OCI-M2 (cell line): ENCODE data around the gene JPH2.
"Not testable (repeated sequence)": the region's sequence is repeated elsewhere in the genome, so short reads cannot be mapped to it uniquely, and the experiment has no call there.

Source experiments
- DNase-seq: peaks from one replicate; lab custom pipeline; 2025; ENCODE audit not compliant: unreplicated experiment; lab: John Stamatoyannopoulos, UW

Gene JPH2

DNA sequence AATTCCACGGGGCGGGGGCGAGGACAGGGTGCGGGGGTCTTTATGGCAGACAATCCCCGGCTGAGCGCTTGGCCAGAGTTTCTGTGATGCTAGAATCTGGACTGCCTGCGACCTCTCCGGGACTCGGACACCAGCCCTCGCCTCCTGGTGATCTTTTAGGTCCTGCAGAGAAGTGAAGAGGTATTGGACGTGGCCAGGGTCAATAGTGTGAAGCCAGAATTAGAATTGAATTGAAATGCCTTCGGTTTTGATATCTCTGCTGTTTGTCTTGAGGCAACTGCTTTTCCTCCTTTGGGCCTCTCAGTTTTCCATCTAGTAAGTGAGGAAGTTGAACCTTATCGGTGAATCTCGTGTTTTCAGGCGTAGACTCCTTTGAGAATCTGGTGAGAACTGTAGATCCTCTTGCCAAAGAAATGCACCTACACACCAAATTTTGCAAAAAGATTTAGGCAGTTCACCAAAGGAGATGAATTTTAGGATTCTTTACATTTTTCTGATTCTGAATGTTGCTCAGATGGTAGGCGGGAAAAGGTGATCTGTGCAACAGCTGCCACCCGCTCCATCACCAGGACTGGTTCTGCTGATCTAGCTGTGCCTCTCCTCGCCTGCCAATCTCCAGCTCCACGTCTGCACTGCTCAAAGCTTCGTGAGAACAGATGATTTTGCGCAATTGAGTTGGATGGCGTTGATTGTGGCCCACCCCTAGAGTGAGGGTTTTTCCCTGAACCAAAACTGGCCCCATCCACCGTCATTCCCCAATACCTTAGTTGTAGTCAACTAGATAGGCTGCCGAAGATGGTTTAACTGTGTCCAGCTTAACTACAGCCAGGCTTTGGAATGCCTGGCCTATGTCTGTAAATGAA is 24.4 kb upstream of the JPH2 start:
- no peak for DNase-seq

DNA sequence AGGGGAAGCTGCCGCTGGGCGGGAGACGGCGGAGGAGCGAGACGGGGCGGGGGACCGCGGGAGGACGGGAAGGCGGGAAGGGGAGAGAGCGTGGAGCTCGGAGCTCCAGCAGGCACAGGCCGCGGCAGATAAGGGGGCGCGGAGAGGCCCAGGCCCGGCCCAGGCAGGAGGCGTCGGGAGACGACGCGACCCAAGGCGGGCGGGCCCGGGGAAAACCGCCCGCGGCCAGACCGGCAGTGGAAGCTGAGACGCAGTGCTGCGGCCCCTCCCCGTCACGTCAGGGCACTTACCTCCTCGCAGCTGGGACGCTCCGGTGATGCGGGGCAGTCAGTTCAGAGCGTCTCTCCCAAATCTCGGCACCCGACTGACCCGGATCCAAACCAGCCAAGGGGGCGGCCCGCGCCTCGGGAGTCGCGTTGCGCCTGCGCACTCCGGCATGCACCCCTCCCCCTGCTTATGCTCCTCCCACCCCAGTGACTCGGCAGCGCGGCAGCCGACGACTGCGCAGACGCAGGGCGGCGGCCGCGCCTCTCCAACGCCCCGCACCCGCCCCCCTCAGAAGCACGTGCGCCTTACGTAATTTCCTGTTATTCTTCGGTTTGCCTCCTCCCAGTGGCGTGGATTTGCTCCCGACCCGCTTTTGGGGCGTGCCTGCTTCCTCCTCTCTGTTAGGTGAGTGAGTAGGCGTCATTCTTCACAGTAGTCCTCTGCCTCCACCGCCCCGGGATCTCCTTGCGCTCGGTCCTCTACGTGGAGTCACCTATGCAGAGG is 23.6 kb upstream of the JPH2 start, which contains the start of gene OSER1:
Gene OSER1, minus strand, starts transcription at position 366 of the 771 bp plus-strand sequence. CDS start 3,814 bp downstream, outside the sequence.
- peak; percentile 81 for DNase-seq

DNA sequence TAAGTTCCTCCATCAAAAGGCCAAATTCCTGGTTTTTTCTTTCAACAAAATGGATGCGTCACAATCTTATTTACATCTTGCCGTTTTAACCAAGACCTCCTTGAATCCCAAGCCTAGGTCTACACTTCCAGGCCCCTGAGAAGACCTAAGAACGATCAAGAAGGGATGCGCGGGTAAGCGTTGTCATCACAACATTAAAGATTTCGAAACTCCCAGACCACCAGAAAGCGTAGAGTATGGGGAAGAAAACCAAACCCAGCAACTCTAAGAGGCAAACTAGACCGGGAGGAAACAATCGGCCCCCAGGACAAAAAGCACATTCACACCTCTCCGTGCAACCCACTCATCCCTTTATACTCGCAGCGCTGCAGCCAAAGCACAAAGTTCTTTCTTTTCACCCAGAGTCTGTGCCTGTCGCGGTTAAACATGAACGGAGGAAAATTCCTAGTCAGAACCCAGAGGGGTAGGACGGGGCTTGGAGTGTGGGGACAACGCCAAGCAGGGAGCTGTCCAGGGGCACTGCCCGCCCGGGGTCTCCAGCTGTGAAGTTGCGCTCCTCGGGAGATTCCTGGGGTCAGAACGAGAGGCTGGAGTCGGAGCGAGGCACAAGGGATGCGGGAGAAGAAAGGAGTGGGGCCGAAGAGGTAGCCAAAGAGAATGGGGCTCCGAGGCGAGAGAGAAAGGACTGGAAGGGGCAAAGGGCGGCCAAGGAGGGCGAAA is 22.9 kb upstream of the JPH2 start:
- no peak for DNase-seq

DNA sequence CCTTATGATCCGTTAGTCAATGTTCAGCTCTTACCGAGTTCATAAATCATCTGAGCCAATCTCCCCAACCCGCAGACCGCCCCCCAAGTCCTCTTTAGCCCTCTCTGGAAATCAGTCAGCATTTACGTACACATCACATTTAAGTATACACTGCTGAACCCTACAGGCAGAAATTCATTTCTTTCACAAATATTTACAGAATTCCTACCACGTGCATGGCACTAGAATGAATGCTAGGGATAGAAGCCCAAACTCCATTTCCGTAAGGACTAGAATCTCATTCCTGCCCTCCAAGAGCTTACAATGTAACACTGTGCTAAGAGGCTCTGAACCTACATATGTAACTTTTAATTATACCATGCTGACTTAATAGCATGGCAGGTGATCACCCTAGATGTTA is 21.8 kb upstream of the JPH2 start:
- no peak for DNase-seq

DNA sequence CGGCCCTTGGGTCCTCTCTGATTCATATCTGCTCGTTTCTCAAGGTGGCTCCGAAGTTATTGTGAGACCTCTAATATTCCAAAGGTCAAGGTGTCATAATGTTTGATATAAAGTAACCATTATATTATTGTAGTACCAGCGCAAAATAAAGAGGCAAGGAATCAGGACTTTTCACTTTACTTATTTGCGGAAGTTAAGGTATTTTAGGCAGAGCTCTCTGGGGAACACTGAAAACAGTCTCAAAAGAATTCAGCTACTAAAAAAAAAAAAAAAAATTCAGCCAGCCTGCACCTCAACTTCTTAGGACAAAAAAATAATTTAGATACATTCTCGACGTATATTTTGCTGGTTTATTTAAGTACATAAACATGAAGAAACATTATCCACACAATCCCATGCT is 21.2 kb upstream of the JPH2 start:
- no peak for DNase-seq

DNA sequence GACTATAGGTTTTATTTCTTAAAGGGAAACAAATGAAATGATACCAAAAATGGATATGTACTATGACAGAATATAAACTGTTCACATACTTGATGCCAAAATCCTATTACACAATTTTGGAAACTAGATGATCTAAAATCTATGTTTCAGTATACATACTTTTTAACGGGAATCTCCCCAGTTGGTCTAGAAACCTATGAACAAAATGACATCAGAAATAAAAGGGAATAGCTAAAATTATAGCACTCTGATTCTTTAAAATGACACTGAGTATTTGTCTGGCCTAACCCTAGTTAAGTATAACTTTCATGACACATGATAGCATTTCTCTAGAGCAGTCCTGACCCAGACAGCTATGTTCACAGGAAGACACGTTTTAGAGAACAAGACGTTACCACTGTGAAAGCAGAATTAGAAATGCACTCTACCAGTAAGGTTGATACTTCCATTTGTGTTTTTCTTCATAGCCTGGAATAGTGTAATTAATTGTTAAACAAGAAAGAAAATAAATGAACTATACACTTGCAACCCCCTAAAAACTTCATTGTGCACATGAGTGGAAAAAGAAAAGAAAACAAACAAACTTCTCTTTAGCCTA is 20.2 kb upstream of the JPH2 start:
- DNase-seq: no peak

DNA sequence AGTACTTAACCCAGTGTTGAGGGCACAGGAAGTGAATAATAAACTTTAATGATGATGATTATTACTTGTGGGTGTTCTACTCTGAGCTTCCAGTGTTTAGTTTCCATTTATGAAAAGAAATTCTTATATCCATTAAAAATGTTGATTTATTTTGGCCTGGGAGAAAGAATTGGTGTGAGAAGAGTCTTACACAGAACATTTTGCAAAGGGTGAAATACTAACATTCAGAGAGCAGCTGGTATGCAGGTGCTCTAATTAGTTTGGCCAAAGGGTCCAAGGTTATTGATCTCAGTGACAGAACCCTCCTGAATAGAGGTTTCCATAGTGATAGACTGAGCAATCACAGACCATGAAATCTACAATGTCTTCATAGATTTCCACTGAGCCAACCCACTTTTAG is 19.1 kb upstream of the JPH2 start:
- DNase-seq: no peak

DNA sequence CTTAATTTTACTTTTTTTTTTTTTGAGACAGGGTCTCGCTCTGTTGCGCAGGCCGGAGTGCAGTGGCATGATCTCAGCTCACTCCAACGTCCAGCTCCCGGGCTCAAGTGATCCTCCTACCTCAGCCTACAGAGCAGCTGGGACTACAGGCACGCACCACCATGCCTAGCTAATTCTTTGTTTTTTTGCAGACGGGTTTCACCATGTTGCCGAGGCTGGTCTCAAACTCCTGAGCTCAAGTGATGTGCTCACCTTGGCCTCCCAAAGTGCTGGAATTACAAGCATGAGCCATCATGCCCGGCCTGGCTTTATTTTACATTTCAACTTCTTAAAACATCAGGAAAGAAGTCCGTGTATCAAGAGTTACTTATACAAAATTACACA is 17.8 kb upstream of the JPH2 start:
- DNase-seq: no peak

DNA sequence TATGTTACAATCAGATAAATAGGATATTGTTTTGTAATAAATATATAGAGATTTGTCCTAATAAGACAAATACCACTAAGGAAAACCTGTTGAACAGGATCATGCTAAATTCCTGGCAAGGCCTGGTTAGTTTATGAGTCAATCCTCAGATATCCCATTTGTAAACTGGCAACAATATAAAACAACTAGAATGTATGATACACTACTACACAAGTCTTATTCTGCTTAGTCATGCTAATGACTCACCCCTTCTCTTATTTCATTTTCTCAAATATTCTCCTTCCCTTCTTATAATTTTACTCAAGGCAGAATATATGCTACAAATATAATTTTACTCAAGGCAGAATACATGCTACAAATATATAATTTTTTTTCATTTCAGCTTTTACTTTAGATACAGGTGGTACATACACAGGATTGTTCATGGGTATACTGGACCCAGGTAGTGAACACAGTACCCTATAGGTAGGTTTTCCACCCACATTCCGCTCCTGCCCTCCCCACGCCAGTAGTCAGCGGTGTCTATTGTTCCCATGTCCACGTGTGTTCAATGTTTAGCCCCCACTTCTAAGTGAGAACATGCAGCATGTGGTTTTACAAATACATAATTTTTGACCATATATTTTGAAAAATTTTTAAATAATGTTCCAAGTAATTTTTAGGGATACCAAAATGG is 17.3 kb upstream of the JPH2 start:
- DNase-seq: no peak

DNA sequence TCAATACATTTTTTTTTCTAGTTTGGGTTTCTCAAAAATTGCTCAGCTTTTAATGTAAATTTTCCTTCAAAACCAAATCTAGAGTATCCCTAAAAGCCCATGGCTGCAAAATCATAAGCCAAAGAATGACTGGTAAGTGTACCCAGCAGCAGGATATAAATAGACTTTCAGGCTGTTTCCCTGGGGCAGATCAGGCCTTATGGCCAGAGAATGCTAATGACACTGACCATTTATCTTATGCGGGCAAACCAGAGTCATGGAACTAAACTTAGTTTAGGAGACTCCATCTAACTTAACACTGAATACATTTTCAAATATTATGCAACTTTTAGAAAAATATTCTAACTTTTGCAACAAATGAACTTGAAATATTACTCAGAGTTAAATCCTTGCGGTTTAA is 16.2 kb upstream of the JPH2 start:
- no peak for DNase-seq

DNA sequence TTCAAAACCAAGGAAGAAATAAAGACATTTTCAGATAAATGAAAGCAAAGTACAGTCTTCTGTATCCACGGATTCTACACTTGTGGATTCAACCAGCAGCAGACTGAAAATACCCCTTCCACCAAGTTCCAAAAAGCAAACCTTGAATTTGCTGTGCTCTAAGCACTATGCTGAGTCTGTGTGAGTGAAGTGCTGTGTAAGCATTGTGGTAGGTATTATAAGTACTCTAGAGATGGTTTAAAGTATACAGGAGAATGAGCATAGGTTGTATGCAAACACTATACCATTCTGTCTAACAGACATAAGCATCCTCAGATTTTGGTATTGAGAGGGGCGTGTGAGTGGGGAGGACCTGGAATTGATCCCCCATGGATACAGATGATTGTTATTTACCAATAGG is 14.0 kb upstream of the JPH2 start:
- DNase-seq: no peak

DNA sequence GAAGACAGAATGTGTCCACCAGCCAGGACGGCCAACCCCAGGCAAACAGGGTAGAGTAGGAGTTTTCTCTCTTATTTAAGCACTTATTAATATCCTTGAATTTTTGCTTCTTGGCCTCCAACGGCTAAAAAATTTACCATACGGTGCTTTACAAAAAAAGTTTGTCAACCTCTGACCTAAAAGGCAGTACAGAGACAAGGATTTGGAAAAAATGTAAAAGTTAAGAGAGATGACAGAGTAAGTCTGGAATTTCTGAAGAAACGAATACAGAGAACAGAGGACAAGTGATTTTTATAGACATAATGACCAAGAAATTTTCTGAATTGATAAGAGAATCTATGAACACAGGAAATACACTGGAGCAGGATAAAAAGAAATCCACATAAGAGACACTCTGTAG is 13.4 kb upstream of the JPH2 start:
- DNase-seq: no peak

DNA sequence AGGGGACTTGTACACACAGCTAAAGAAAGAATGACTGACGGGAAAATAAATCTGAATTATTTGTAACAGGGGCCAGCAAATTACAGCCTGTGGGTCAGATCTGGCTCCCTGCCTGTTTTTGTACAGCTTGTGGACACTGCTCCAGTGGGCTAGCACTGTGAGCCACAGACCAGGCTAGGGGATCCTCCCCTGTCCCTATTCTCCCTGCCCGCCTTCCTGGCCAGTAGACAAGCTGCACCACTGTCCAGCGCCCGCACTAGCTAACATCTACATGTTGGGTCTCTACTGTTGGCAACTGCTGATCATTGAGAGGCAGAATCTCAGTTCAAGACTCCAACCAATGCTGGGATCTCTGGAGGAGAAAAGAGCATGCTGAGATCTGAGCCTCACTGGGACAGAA is 12.9 kb upstream of the JPH2 start:
- DNase-seq: no peak

DNA sequence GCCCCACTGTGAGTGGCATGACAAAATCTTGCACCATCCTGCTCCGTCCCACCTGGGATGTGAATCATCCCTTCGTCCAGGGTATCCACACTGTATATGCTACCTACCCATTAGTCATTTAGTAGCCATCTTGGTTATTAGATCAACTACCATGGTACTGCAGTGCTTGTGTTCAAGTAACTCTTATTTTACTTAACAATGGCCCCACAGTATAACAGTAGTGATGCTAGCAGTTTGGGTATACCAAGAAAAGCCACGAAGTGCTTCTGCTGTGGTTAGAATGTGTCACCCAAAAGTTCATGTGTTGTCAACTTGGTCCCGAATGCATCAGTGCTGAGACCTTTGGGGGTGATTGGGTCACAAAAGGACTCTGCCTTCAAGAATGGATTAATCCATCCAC is 11.9 kb upstream of the JPH2 start:
- no peak for DNase-seq

DNA sequence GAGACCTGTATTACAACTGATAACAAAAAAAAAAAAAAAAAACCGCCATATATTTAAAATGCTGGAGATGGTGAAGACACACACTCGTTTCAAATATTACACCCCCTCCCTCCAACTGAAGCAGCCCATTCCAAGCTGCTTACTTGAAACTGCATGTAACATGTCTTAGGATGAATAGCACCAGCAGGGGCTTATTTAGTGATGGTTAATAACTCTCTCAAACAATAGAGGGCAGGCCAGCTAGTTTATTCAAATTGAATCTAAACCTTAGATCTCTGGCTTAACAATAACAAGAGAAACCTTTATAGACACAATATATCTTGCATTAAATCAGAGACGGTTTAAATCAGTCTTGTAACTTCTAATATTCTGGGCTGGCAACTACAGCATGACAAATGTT is 9.3 kb upstream of the JPH2 start:
- DNase-seq: no peak

DNA sequence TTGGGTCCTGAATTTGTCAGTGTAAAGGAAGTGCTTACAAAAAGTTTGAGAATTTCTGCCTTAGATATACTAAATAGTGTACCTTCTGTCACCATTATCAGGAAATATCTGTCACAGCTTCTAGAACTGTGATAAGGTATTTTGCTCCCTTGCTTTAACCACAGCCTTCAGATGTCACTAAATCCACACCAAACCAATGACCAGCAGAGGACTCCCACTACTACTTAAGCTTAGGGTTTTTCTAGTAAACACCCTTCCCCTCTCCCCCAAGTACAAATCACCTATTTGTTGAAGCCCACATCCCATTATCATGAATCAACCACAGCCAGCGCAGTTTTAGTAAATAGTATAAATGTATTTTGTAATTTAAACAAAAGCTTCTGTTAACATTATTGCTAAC is 8.6 kb upstream of the JPH2 start:
- no peak for DNase-seq

DNA sequence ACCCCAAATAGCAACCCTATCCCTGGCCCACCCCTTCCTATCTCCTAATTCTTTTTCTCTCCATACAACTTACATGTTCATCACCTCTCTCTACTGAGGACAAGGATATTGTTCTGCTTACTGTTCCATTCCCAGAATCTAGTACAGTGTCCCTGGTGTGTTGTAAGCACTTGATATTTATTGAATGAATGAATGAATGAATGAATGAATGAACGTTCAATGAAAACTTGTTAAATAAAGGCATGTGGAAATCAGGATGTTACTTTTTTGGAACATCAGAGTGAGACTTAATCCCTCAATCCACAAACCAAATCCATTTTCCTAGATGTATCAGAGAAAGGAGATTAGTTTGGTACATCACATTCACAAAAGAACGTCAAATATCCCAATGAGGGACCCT is 6.8 kb upstream of the JPH2 start:
- DNase-seq: no peak

DNA sequence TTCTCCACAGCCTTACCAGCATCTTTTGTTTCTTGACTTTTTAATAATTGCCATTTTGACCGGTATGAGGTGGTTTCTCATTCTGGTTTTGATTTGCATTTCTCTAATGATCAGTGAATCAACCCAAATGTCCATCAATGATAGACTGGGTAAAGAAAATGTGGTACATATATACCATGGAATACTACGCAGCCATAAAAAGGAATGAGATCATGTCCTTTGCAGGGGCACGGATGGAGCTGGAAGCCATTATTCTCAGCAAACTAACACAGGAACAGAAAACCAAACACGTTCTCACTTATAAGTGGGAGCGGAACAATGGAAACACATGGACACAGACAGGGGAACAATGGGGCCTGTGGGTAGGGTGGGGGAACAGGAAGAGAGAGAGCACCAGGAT is 4.7 kb upstream of the JPH2 start:
- DNase-seq: not testable (repeated sequence)

DNA sequence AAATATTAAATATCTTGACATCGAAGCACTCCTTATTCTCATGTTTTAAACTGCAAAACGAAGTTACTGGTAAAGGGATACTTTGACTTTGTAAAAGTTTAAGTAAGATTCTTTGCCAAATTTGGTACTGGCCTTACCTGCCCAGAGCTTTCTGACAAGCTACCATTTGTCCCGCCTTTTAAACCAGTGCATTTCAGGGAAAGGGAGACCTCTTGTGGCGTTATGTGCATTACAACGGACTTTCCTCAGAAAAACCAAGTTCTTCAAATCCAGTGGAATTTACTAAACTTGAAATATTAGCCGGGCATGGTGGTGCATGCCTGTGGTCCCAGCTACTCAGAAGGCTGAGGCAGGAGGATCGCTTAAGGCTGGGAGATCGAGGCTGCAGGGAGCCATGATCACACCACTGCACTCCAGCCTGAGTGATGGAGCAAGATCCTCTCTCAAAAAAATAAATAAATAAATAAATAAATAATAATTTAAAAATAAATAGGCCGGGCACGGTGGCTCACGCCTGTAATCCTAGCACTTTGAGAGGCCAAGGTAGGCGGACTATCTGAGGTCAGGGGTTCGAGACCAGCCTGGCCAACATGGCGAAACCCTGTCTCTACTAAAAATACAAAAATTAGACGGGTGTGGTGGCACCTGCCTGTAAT is 3.3 kb upstream of the JPH2 start:
- DNase-seq: peak; percentile 22

DNA sequence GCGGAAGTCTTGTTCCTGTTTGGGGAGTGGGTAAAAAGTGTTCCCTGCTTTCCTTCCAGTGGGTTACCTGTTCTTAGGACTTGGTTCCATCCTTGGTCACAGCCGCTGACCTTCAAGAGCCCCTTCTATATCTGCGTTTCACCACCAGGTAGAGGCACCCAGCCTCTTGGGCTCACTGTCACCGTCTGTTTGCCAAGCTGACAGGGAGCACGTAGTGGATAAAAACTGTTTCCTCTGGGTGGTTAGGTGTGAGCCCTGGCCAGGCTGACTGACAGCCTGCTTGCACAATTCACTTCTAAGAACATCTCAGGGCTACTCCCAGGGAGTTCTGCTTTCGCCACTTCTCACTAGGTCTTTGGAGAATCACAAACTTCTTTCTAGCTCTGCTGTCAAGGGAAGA is 1.8 kb upstream of the JPH2 start:
- DNase-seq: no peak
